ENCODE results near the gene KLHL35. TPM values are rescaled to one million over a fixed set of nuclear protein-coding genes. Genes with fewer than 3 reads are reported as not detected.

Gene KLHL35
- total and polyA plus RNA-seq, 4 donors = 0.62 to 2.4 (median 1.7) TPM

DNA sequence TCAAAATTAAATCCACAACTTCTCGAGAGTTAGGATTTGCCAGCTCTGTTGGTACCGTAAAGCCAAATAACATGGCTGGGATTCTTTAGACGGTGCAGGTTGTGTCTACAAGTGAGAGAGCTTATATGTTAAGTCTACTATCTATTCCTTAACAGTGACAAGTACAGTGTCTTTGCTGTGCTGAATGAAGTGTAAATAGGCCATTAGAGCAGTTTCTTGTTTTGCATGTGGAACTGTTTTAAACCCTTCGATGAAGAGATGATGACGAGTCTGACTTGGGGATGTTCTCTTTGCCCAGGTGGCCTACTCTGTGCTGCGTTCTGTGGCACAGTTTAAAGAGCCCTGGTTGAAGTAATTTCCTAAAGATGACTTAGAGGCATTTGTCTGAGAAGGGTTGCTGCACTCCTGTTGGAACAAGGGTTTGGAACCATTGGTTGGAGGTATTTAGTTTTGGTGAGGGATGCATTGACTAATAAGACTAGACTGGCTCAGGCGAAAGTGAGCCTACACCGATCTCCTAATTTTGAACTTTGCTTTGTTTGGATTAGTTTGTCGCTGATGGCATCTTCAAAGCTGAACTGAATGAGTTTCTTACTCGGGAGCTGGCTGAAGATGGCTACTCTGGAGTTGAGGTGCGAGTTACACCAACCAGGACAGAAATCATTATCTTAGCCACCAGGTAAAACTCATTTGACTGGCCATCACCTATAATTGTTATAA lies 32.7 kb downstream of the KLHL35 start:
- Histone ChIP-seq H3K27ac (ENCODE audit: low read depth in 1 of 2, low read length in 1 of 2) (peak overlapping the region; percentile 5 to 85), H3K9ac (ENCODE audit: insufficient read depth in 1 of 2, low read length in 2 of 2) (peak overlapping the region; percentile 95 to 100), H3K9me3 (ENCODE audit: control insufficient read depth in 4 of 4, insufficient read depth in 3 of 4, low read length in 3 of 4) (no peaks in the 10 kb centered on the region), H3K27me3 (ENCODE audit: control insufficient read depth in 3 of 3, insufficient read depth in 3 of 3, low read length in 2 of 3) (no peaks in the 10 kb centered on the region), H3K4me1 (ENCODE audit: control insufficient read depth in 5 of 5, insufficient read depth in 5 of 5, low read length in 5 of 5) (peaks cover 5 to 21% (median 14%) of the 10 kb centered on the region in 5 donors), H3K36me3 (ENCODE audit: control insufficient read depth in 4 of 4, insufficient read depth in 4 of 4, low read length in 4 of 4) (peaks cover 32 to 49% (median 39%) of the 10 kb centered on the region in 4 donors), H3K4me3 (peak overlapping the region; percentile 76)
- ATAC-seq (ENCODE audit: insufficient read depth, low FRiP score) (no peak), DNase-seq (peak in 1 of 3 donors; percentile 30)
- WGBS, 2 donors = 6 to 10% methylated on average over 11 of the region's 11 CpGs
- TF ChIP-seq, protein P1, sequence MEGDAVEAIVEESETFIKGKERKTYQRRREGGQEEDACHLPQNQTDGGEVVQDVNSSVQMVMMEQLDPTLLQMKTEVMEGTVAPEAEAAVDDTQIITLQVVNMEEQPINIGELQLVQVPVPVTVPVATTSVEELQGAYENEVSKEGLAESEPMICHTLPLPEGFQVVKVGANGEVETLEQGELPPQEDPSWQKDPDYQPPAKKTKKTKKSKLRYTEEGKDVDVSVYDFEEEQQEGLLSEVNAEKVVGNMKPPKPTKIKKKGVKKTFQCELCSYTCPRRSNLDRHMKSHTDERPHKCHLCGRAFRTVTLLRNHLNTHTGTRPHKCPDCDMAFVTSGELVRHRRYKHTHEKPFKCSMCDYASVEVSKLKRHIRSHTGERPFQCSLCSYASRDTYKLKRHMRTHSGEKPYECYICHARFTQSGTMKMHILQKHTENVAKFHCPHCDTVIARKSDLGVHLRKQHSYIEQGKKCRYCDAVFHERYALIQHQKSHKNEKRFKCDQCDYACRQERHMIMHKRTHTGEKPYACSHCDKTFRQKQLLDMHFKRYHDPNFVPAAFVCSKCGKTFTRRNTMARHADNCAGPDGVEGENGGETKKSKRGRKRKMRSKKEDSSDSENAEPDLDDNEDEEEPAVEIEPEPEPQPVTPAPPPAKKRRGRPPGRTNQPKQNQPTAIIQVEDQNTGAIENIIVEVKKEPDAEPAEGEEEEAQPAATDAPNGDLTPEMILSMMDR (IDR thresholded peaks at IDR 0.05; ENCODE audit: control extremely low read depth, extremely low read depth) = no peak

DNA sequence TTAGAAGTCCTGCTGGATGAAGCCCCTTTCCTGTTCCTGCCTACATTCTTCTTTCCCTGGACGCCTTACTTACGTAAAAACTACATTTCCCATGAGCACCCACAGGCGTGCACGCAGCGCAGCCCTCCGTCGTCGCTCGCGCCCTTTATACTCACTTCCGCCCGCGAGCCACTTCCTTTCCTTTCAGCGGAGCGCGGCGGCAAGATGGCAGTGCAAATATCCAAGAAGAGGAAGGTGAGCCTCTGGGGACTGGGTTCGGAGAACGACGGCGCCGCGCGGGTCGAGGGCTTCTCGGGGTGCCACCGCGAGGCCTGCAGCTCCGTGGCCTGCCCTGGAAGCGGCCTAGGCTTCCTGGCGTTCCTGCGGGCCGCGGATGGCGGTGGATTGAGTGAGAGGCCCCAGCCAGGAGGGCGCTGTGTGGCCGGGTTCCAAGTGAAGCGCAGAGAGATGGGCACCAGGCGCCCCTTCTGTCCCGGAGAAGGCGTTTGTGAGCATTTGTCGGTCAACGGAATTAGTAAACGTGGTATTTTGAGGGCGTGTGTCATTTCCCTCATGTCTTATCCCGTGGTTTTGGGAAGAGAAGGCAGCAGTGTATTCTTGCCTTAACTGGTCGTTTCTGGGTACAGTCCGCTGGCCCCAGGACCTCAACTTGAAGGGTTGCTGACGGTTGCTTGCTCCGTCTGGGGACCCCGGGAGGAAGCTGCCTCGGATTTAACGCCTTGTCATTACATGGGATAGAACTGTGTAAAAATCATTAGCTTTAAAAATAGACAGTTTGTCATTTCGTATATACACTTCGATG lies 33.5 kb downstream of the KLHL35 start, which contains the start of gene RPS3:
TSS of gene RPS3 (plus strand) at position 175 of the 802 bp plus-strand sequence. CDS start at position 205, 30 bp downstream.
- TF ChIP-seq, protein P1 (IDR thresholded peaks at IDR 0.05; ENCODE audit: control extremely low read depth, extremely low read depth) = peak; percentile 9
- 0% methylated on average over 55 of the region's 55 CpGs for WGBS, 2 donors
- no peaks in the 10 kb centered on the region for H3K9me3 ChIP-seq (ENCODE audit: control insufficient read depth in 4 of 4, insufficient read depth in 3 of 4, low read length in 3 of 4)
- peak within 1 kb of the TSS; percentile 76 for H3K4me3 ChIP-seq
- H3K36me3 ChIP-seq (ENCODE audit: control insufficient read depth in 4 of 4, insufficient read depth in 4 of 4, low read length in 4 of 4) = peaks cover 27 to 45% (median 34%) of the 10 kb centered on the region in 4 donors
- H3K9ac ChIP-seq (ENCODE audit: insufficient read depth in 1 of 2, low read length in 2 of 2) = peak within 1 kb of the TSS; percentile 95 to 100
- no peaks in the 10 kb centered on the region for H3K27me3 ChIP-seq (ENCODE audit: control insufficient read depth in 3 of 3, insufficient read depth in 3 of 3, low read length in 2 of 3)
- peaks cover 5 to 21% (median 14%) of the 10 kb centered on the region in 5 donors for H3K4me1 ChIP-seq (ENCODE audit: control insufficient read depth in 5 of 5, insufficient read depth in 5 of 5, low read length in 5 of 5)
- peak; percentile 95 to 97 (median 96) for DNase-seq
- peak; percentile 95 for ATAC-seq (ENCODE audit: insufficient read depth, low FRiP score)
- H3K27ac ChIP-seq (ENCODE audit: low read depth in 1 of 2, low read length in 1 of 2) = peak within 1 kb of the TSS; percentile 85 to 93

DNA sequence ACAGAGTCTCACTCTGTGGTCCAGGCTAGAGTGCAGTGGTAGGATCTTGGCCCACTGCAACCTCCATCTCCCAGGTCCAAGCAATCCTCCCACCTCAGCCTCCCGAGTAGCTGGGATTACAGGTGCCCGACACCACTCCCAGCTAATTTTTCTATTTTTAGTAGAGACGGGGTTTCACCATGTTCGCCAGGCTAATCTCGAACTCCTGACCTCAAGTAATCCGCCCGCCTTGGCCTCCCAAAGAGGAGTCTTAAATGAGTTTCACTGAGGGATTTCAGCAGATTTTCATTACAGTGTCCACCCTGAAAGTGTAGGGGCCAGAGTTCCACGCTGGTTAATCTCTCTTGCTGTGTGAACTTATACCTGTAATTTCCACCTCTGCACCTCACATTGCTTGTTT lies 34.1 kb downstream of the KLHL35 start:
- H3K4me3 ChIP-seq = no peak overlapping the region
- DNase-seq (no peak), ATAC-seq (ENCODE audit: insufficient read depth, low FRiP score) (no peak)
- WGBS, 2 donors = 77 to 87% methylated on average over 8 of the region's 8 CpGs
- no peak overlapping the region for H3K9ac ChIP-seq (ENCODE audit: insufficient read depth in 1 of 2, low read length in 2 of 2)
- H3K4me1 ChIP-seq (ENCODE audit: control insufficient read depth in 5 of 5, insufficient read depth in 5 of 5, low read length in 5 of 5) = peaks cover 5 to 21% (median 14%) of the 10 kb centered on the region in 5 donors
- no peaks in the 10 kb centered on the region for H3K27me3 ChIP-seq (ENCODE audit: control insufficient read depth in 3 of 3, insufficient read depth in 3 of 3, low read length in 2 of 3)
- peaks cover 20 to 39% (median 27%) of the 10 kb centered on the region in 4 donors for H3K36me3 ChIP-seq (ENCODE audit: control insufficient read depth in 4 of 4, insufficient read depth in 4 of 4, low read length in 4 of 4)
- TF ChIP-seq, protein P1 (IDR thresholded peaks at IDR 0.05; ENCODE audit: control extremely low read depth, extremely low read depth) = no peak
- no peaks in the 10 kb centered on the region for H3K9me3 ChIP-seq (ENCODE audit: control insufficient read depth in 4 of 4, insufficient read depth in 3 of 4, low read length in 3 of 4)
- H3K27ac ChIP-seq (ENCODE audit: low read depth in 1 of 2, low read length in 1 of 2) = no peak overlapping the region
